ENCODE measurements around the gene PPP2R3A. TPM values are rescaled to one million over a fixed set of nuclear protein-coding genes. Genes with fewer than 3 reads are reported as not detected.

PPP2R3A gene
- total and polyA plus RNA-seq, 2 of the 4 experiments (the other 2 are of a cell fraction): 11.3 to 37.3 TPM

DNA sequence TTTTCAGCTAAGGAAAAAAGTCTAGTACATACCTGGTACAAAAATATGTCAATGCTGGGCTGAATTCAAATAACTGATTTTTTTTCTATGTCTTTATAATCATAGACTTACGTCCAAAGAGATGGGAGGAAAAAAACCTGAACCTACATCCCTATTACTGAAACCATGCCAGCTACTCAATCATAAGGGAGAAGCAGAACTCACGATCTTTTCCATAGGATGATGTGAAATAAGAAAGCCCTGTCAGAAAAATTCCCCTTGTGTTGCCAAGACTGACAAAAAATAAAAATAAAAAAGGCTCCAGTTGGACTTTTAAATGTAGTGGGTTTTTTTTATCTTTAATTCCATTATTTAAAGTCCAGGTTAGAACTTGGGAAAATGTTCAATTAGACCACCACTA lies 227.3 kb downstream of the PPP2R3A start:
- Histone ChIP-seq H3K4ac (ENCODE audit: low read depth, low read length) (no peak overlapping the region), H2BK5ac (ENCODE audit: low read depth, low read length, poor library complexity, severe bottlenecking) (peak overlapping the region; percentile 98), H4K91ac (ENCODE audit: insufficient read depth, low read depth, low read length) (no peak overlapping the region), H3K36me3 (ENCODE audit: control insufficient read depth, insufficient read depth, low read length) (no peaks in the 10 kb centered on the region), H3K18ac (ENCODE audit: low read depth, low read length) (no peak overlapping the region), H2BK20ac (ENCODE audit: low read depth, low read length) (no peak overlapping the region), H3K56ac (ENCODE audit: extremely low read depth, insufficient read depth, low read length) (no peak overlapping the region), H3K9ac (ENCODE audit: low read depth, low read length) (peak overlapping the region; percentile 86; the same call in 1 of the 2 replicates), H2AK5ac (ENCODE audit: low read depth, low read length) (no peak overlapping the region), H3K4me1 (ENCODE audit: control insufficient read depth, insufficient read depth, low read length) (peaks cover 9% of the 10 kb centered on the region), H4K5ac (ENCODE audit: low read depth, low read length) (no peak overlapping the region), H3K4me3 (ENCODE audit: insufficient read depth, low read depth, low read length) (peak overlapping the region; percentile 97), H3K4me2 (ENCODE audit: low read depth, low read length) (peak overlapping the region; percentile 98), H3K23ac (ENCODE audit: low read depth, low read length) (no peak overlapping the region; the same call in 1 of the 2 replicates), H3K79me1 (ENCODE audit: low read depth in 1 of 2, low read length in 2 of 2) (peaks cover 0 to 15% of the 10 kb centered on the region in 2 experiments; a peak in 1 of 4 replicates), H3K27me3 (ENCODE audit: control insufficient read depth, insufficient read depth, low read length) (no peaks in the 10 kb centered on the region), H2BK15ac (ENCODE audit: low read depth, low read length) (no peak overlapping the region), H4K20me1 (ENCODE audit: insufficient read depth, low read length) (peaks cover 77% of the 10 kb centered on the region), H3K9me3 (ENCODE audit: control insufficient read depth, insufficient read depth, low read length) (no peaks in the 10 kb centered on the region), H3K27ac (ENCODE audit: insufficient read depth, low read length) (no peak overlapping the region), H2BK120ac (ENCODE audit: low read depth, low read length) (no peak overlapping the region), H3K14ac (replicated peaks; ENCODE audit: low read depth, low read length) (no peak overlapping the region), H2AK9ac (replicated peaks; ENCODE audit: low read depth, low read length, poor library complexity) (no peak overlapping the region), H3K9me1 (ENCODE audit: insufficient read depth, low read length) (peaks cover 16% of the 10 kb centered on the region), H2AFZ (replicated peaks; ENCODE audit: low read length, poor library complexity) (no peak overlapping the region), H4K8ac (ENCODE audit: low read depth in 2 of 2, low read length in 2 of 2) (no peak overlapping the region)
- ChIA-PET CTCF (interaction anchor here (0.7 to 1.2 kb wide), 2 partner anchors 106 to 560 kb away, joined by 3 to 4 read pairs; partner anchors contain the start of gene STAG1), POLR2A (ENCODE audit: unreplicated experiment) (interaction anchor here (0.6 kb wide), 1 partner anchor 108 kb away, joined by 4 read pairs; no protein-coding TSS in a partner anchor)
- intact Hi-C loops (cut with micrococcal nuclease) (no loop called here), dilution Hi-C loops (cut with HindIII; ENCODE audit: low sequenced_read_pairs, unreplicated experiment) (no loop called here), in situ Hi-C loops (cut with MboI; ENCODE audit: low sequenced_read_pairs) (no loop called here)
- ATAC-seq (ENCODE audit: low read depth): no peak
- TF ChIP-seq USF2 (IDR thresholded peaks at IDR 0.05; ENCODE audit: low read depth, low read length) (no peak), MAFK (IDR thresholded peaks at IDR 0.05; ENCODE audit: low read depth, low read length) (no peak), CEBPB (IDR thresholded peaks at IDR 0.05; ENCODE audit: low read depth, low read length) (no peak), NFE2L2 (IDR thresholded peaks at IDR 0.05; ENCODE audit: low read depth, low read length) (no peak), MAZ (IDR thresholded peaks at IDR 0.05; ENCODE audit: borderline replicate concordance, low read depth, low read length) (no peak), MXI1 (IDR thresholded peaks at IDR 0.05; ENCODE audit: borderline replicate concordance, low read depth, low read length) (no peak), RAD21 (IDR thresholded peaks at IDR 0.05; ENCODE audit: low read length) (no peak), POLR2A (IDR thresholded peaks at IDR 0.05; ENCODE audit: low read depth, low read length) (no peak), BHLHE40 (IDR thresholded peaks at IDR 0.05; ENCODE audit: low read depth, low read length) (no peak), RCOR1 (IDR thresholded peaks at IDR 0.05; ENCODE audit: insufficient replicate concordance, low read length) (no peak), FOS (IDR thresholded peaks at IDR 0.05; ENCODE audit: low read depth, low read length) (no peak), CHD1 (IDR thresholded peaks at IDR 0.05; ENCODE audit: low read depth, low read length) (no peak), RFX5 (IDR thresholded peaks at IDR 0.05; ENCODE audit: low read depth, low read length) (no peak), SMC3 (IDR thresholded peaks at IDR 0.05; ENCODE audit: low read depth, low read length) (no peak)
- TF ChIP-seq, protein P1, sequence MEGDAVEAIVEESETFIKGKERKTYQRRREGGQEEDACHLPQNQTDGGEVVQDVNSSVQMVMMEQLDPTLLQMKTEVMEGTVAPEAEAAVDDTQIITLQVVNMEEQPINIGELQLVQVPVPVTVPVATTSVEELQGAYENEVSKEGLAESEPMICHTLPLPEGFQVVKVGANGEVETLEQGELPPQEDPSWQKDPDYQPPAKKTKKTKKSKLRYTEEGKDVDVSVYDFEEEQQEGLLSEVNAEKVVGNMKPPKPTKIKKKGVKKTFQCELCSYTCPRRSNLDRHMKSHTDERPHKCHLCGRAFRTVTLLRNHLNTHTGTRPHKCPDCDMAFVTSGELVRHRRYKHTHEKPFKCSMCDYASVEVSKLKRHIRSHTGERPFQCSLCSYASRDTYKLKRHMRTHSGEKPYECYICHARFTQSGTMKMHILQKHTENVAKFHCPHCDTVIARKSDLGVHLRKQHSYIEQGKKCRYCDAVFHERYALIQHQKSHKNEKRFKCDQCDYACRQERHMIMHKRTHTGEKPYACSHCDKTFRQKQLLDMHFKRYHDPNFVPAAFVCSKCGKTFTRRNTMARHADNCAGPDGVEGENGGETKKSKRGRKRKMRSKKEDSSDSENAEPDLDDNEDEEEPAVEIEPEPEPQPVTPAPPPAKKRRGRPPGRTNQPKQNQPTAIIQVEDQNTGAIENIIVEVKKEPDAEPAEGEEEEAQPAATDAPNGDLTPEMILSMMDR (conservative IDR thresholded peaks at IDR 0.05; ENCODE audit: low read depth, low read length): no peak
- TF ChIP-seq, protein P2, sequence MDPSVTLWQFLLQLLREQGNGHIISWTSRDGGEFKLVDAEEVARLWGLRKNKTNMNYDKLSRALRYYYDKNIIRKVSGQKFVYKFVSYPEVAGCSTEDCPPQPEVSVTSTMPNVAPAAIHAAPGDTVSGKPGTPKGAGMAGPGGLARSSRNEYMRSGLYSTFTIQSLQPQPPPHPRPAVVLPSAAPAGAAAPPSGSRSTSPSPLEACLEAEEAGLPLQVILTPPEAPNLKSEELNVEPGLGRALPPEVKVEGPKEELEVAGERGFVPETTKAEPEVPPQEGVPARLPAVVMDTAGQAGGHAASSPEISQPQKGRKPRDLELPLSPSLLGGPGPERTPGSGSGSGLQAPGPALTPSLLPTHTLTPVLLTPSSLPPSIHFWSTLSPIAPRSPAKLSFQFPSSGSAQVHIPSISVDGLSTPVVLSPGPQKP (IDR thresholded peaks at IDR 0.05; ENCODE audit: borderline replicate concordance, low read depth, low read length): no peak
- no TSS peak for BruUV-seq (replicated peaks)
- no peak for DNase-seq
- no CpG with 5 or more reads among the region's 2 CpGs for WGBS, 2 experiments (ENCODE audit: extremely low coverage in 2 of 2, insufficient read length in 1 of 2)
